GM18508 (cell line): Measurements from ENCODE around the gene PBX4.

Experiments used
- ATAC-seq: cut with Tn5 transposase; IDR thresholded peaks from one replicate; pipeline ENCODE4 v1.9.1; 2021; ENCODE audit warnings: moderate number of reproducible peaks; ENCODE audit not compliant: insufficient read depth, unreplicated experiment

Gene PBX4

DNA sequence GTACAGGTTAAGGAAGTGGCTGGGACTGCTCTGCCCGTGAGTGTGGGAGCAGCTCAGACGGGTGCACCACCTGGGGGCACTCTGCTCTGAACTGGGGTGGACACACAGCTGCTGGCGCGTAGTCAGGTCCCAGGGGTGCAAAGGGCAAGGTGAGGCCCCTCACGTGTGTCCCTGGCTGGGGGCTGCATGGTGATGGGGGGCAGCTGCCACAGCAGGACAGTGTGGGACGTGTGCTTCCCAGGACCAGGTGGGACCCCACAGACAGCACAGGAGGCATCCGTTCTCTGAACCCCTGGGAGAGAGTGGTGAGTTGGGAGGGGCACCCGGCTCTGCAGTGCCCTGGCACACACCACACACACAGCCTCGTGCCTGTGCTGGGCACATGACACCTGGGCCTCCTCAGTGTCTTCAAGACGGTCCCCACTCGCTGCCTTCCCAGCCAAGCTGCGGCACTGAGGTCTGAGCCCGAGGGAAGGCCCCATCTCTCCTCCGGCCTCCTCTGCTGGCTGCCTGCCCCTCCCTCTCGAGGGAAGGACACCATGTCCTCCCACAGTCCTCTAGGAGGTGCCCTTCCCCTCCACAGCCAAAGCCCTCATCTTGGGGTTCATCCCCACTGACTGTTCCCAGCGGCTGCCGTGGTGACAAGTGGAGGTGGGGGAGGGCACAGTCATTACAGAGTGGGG lies 55.7 kb downstream of the PBX4 start:
- ATAC-seq, result no peak

DNA sequence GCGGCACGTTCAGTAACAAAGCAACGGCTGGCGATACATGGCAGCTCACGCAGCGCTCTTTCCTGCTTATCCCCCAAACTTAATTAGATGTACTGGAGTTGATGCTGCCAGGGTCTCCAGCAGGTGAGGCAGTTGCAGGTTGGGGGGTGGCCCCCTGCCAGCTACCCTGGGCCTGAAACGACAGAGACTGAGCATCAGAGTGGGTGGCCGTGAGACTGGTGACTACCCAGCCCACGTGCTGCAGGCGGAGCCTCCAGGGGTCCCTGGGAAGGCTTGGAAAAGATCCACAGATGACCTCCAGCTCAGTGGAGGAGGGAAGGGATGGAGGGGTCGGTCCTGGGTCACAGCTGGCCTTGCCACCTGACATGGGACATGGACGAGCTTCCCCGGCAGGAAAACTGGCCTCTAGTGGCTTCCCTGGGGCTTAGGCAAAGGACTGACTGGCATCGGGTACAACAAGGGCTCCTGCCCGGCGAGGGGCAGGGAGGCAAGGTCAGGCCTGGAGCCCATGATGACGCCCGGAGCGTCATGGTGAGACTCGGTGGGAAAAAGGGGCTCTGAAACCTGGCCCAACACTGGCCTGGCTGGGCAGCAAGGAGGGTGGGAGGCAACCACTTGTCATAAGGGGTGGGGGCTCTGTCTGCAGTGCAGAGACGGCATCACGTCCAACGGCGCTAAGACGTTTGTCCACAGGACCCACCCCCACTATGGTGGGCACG lies 56.4 kb downstream of the PBX4 start:
- ATAC-seq, result no peak

GRCh38 chr19:19559931-19560330 lies 58.6 kb downstream of the PBX4 start:
- ATAC-seq, result no peak

GRCh38 chr19:19558636-19559035 lies 59.9 kb downstream of the PBX4 start:
- no peak for ATAC-seq

DNA sequence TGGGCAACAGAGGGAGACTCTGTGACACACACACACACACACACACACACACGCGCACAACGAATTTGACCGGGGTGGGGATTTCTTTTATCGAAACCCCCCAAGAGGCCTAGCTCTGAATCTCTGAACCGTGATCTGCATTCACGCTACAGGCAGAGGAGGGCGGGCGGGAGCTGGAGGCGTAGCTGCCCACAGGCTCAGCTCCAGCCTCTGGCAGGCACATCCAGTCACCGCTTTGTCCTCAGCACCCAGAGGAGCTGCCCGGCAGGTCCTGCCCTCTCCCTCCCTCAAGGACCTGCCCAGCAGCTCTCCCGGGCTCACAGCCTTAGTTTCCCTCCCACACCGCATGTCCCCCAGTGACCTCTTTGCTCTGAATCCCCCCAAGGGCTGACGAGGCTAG lies 60.4 kb downstream of the PBX4 start:
- no peak for ATAC-seq

DNA sequence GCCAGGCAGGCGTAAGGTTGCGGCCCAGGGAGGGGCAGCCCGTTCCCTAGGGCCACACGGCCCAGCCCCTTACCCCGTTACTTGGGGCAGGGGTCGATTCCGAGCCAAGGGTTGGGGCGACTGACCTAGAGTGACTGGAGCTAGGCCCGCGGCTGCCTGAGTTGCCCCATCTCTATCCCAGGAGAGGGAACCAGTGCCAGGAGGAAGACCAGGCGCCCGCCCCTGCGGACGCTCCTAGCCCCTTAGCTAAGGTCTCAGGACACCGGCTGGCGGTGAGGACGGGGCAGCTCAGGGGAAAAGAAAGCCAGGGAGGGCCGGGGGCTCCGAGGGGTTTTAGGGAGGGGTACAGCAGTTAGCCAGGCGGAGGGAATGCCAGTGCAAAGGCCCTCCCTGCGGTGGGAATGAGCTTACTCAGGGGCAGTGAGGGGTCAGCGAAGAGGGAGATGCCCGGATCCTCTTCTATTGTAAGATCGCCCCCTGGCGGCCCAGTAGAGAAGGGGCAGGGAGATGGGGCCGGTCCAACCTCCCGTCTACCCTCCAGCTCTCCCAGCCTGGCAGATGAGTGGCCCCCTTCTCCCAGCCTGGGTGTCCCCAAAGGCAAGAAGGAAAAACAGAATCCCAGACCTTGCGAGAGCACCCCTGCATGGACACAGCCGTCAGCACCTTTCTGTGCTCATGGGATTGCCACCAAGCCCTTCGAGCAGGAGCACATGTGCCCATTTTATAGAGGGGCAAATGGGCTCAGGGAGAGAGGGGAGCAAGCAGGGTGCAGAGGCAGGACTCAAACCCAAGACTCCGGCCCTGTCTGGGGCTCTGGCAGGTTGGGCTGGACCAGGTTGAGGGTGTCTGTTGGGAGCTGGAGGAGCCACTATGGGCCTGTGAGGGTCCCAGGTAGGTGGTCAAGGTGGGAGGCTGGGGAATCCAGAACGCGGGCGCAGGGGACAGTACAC lies 64.1 kb downstream of the PBX4 start:
- ATAC-seq, result no peak

DNA sequence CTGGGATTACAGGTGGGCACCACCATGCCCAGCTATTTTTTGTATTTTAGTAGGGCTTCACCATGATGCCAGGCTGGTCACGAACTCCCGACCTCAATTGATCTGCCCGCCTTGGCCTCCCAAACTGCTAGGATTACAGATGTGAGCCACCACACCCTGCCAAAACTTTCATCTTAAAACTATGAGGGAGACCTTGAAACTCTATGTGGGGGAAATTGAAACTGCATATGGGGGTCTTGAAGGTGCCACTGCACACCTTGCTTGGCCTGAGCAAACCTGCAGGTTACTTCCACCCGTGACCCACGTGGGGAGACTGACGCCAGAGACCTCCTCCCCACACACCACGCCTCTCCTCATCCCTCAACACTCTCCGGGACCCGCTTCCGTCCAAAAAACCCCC lies 64.8 kb downstream of the PBX4 start:
- no peak for ATAC-seq

DNA sequence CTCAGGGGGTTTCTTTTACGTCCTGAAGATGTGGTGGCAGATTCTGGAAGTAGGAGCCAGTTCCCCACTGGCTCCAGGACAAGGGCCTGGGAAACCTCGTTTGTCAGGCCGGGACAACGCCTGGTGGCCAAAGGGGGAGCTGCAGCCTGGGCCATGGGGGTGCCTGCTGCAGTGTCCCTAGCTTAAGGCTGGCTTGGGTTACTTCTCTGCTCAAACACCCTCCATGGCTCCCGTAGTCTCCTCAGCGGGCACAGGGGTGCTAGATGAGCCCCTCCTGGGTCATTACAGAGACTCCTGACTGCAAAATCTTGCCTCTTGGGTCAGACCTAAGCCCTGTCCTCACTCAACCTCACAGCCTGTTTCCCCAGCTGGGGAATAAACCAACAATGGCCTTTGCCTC lies 65.7 kb downstream of the PBX4 start:
- ATAC-seq, result no peak

DNA sequence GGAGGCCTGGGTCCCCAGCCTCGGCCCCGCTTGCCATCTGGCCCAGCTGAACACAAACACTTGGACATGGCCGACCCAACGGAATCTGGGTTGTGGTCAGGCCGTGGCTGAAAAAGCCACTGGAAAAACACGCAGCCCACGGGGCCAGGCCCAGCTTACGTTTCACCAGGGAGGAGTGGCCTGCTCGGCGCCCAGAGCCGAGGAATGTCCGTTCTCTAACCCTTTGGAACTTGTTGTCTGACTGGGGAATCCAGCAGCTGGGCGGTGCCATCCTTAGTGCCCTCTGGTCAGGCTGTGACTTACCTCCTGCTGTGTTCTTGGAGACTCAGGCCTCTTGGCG lies 66.7 kb downstream of the PBX4 start:
- ATAC-seq, result no peak

DNA sequence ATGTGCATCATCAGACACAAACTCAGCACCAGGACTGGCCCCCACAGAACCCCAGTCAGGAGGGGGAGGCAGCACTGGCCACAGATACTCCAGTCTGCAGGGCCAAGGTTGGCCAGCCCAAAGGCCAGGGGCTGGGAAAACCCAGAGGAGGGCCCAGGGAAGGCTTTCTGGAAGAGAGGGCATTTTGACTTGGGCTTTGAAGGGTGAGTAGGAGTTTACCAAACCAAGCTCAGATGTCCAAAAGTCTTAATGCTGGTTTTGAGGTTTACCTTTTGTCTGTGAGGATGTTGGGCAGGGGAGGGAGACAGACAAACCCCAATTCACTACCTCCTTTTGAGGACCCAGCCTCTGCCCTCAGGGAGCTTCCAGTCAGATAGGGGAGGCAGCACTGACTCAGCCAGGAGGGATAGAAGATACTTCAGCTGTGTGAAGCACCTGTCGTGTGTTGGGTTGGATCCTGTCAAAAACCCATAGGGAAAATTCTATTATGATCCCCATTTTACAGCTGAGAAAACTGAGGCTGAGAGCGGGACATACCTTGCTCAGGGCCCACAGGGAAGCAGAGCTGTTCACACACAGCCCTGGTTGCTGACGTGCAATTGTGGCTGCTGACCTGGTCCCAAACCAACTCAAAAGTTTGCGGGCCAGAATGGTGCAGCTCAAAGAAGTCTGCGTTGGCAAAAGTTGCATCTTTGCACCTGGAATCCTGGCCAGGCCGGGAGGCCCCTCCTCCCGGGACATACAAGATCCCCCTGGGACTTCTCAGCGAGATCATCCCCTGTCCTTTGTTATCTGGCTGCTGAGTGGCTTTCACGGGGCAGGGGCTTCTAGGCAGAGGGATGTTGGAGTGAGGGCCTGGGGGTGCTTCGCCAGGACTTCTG lies 67.3 kb downstream of the PBX4 start:
- no peak for ATAC-seq

DNA sequence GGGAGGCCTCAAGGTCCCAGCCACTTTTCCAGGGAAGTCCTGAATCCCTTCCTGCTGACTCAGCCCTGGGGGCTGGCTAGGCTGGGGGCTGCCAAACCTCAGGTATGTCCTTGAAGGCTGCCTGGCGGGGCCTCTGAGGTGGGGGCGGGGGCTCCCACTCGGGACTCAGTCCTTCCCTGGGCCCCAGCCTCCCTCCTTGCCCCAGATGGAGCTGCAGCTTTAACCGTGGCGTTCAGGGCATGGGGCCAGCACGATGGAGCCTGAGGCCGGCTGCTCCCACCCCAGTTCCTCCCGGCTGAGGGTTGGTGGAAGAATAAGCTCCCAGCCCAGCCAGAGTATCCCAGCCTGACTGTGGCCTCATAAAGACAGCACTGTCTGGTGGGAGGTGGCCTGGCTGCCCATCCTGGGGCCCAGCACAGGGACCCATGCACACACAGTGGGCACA lies 68.0 kb downstream of the PBX4 start:
- no peak for ATAC-seq

DNA sequence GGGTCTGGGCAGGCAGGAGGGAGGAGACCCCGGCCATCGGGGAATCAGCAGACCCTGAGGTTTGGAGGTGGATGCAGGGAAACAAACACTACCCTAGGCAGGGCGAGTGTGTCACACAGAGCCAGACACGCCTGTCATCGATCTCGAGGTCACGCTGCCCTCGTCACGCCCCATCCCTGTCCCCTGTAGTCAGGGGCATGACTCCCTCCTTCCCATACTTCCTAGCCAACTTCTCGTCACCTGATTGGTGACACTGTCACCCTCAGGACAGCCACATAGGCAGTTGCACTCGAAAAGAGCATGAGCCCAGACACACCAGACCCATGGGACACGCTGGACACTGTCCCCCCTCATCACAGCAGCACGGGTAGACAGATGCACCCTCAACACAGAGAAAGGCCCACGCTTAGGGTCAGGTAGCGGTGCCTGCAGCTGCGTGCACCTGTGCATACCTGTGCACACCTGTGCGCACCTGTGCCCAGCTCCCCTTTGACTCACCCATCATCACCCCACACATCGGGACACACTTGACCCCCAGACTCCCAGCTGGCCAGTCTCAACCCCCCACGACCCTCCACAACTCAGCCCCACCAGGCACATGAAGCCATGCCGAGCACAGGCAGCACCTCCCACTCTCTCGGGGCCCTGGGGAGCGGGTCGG lies 68.6 kb downstream of the PBX4 start:
- ATAC-seq, result no peak

GRCh38 chr19:19548915-19549759 lies 69.3 kb downstream of the PBX4 start:
- ATAC-seq, result no peak

DNA sequence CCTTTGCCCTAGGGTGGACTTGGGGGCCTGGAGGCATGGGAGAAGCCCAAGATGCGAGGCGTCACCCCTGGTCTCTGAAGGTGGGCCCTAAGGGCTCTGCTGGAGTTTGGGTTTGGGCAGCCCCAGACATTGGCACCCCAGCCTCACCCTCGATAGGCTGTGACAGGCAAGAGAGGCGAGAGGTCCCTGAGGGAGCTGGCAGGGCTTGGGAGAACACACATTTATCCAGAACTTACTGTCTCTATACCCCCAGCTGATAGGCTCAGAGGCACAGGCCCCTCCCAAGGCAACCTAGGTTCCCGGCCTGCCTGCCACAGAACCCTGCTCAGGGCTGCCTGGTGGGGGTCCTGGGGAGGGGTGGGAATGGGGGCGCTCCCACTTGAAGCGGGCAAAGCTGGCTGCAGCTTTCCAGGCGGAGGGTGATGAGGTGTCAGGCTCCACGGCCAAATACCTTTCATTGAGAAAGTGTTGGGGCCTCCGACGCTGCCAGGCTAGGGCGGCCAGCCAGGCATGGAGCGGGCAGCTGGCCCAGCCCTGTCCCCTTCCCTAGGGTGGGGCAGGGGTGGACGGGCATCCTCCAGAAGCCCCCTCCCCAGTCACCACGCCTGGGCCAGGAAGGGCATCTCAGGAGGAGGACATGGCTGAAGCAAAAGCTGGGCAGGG lies 70.7 kb downstream of the PBX4 start:
- ATAC-seq, result no peak

- ATAC-seq, result no peak
These were observed 71.7 kb downstream of the PBX4 start for GRCh38 chr19:19546751-19547162.

- no peak for ATAC-seq
These were observed 72.8 kb downstream of the PBX4 start for GRCh38 chr19:19545707-19546106.

DNA sequence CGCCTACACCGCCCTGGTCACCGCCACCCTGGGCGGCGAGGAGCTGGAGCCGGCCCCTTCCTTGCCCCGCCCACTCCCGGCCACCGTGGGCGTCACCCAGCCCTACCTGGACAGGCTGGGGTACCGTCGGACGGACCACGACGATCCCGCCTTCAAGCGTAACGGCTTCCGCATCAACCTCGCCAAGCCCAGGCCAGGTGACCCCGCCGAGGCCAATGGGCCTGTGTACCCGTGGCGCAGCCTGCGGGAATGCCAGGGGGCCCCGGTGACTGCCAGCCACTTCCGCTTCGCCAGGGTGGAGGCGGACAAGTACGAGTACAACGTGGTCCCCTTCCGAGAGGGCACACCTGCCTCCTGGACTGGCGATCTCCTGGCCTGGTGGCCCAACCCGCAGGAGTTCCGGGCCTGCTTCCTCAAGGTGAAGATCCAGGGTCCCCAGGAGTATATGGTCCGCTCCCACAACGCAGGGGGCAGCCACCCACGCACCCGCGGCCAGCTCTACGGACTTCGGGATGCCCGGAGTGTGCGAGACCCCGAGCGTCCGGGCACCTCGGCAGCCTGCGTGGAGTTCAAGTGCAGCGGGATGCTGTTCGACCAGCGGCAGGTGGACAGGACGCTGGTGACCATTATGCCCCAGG lies 73.4 kb downstream of the PBX4 start:
- ATAC-seq, result no peak
